GM19397 (cell line): ENCODE data around the gene TENT5C.

Source experiments
- ATAC-seq: cut with Tn5 transposase; IDR thresholded peaks from one replicate; pipeline ENCODE4 v1.9.1; 2021; ENCODE audit warnings: mild to moderate bottlenecking, moderate library complexity; ENCODE audit not compliant: unreplicated experiment

The TENT5C gene

DNA sequence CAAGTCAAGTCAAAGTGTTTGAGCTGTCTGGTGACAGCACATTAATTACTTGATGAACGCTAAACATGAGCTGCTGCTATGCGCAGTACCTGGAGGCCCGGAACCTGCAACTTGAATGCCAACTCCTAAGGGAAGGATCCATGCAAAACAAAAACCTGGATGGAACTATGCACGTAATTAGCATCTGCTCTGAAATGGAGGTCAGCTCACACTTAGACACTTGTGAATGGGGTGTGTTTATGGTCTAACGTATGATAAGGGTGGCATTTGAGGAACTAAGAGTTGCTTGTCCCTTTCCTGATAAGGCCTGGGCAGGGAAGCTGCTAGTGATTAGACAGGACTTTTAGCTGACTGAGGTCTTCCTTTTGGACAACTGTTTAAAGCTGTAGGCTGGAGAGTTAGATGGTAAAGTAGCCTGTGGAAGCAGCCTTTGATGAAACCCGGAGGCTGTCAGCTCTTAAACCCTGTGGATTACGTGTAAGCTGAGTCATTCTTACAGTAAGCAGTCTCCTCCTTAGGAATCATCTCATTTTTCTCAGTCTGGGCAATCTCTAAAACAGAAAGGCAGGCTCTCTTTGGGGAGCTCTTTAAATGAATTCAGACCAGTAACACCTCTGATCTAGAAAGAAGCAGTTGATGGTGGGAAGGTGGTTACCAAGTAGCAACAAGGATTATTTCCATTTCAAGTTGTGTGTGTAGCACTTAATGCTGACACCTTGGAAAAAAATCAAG is 6.8 kb downstream of the TENT5C start:
- no peak for ATAC-seq

DNA sequence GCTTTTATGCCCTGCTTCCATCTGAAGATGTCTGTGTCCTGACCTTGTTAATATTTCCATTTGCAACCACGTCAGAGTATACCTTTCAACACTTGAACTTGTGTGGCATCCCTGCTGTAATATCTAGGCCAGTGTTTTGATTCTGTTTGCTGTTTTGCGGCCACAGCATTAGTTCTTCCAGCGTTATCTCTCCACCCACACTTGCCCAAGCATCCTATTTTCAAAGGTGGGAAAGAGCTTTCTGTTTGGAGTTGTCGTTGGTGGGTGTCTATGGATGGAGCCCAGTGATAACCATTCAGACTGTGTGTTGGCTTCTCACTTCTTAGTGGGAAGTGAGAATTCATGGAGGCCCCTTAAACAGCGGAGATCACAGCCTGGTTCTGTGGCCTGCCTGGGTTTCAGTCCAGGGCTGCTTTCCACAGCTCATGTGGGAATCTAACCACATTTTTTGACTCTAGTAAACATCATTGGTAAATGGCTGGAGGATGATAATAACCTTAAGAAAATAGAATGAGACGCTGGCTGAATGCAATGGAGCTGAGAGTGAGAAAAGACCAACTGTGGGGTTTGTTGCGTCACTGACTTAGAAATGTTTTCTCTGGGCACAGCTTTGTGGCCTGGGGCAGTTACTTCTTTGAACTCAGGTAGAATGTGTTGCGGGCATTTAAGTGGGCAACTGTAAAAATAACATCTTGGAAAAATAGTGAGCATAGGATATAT is 7.6 kb downstream of the TENT5C start:
- ATAC-seq: no peak

DNA sequence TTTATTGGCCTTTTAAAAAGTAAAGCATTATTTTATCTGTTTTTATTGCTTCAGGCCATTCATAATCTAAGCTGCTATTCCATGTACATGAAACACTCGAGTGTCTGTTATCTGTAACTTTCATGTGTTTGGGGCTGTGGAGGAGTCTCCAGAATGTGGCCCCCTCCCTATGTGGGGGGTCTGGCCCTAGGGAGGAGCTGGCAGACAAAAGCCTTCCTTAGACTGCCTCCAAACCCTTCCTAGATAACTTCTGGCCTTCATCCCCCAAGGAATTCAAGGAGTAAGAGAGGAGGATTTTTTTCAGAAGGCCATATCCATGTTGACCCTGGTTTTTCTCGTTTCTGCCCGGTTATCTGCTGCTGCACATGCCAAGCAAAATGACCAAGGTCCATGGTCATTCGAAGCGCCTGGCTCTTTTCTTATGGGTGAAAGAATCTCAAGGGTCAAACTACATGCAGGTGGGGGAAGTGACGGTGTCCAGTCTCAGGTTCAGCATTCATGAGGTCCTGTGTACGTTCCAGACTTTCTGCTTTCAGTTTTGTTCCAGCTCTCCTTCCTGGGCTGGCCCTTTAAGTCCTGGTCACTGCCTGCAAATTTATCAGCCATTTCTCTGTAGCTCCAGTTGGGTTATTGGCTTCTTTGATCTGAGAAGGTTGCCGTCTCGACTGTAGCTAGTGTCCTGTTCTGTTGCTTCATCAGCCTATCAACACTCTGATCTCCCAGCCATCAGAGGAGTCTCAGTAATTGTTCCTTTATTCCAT is 8.3 kb downstream of the TENT5C start:
- no peak for ATAC-seq

GRCh38 chr1:117615474-117615873 is 9.6 kb downstream of the TENT5C start:
- no peak for ATAC-seq

DNA sequence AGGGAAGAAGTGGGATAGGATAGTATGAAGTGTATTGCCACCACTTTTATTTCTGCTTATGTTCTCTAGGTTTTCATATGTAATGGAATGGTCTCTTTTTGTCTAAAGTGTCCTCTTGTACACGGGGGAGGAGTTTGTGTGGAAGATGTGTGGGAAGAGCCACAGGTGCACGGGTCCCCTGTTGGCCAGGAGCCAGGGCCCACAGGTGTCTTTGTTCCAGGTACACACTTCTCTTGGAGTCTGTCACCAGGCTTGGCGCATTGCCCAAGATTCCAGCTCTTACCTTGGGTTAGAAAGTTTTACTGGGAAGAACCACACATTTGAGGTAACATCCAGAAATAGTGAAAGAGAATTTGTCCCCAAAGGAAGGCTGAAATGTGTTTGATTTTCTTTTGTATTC is 10.5 kb downstream of the TENT5C start:
- ATAC-seq: no peak

GRCh38 chr1:117616967-117617366 is 11.1 kb downstream of the TENT5C start:
- ATAC-seq: no peak

- ATAC-seq: no peak
These were observed 12.7 kb downstream of the TENT5C start for GRCh38 chr1:117618450-117619122.

GRCh38 chr1:117620440-117620839 is 14.6 kb downstream of the TENT5C start:
- no peak for ATAC-seq

DNA sequence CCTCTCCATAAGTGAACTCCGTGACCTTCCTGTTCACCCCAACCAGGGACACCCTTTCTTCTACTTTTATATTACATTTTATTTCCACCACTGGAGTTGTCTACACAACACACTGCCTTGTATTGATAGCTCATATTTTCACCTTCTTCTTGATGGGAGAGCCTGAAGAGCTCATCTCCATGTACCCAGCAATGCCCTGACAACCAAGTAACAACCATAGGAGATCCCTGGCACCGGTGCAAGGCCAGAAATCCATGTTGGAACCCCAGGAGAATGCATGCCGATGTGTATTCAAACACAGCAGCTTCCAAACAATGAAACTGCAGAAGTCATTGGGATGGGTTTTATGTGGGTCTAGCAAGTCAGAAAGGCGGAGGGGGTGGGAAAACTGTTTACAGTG is 15.5 kb downstream of the TENT5C start:
- ATAC-seq: no peak

DNA sequence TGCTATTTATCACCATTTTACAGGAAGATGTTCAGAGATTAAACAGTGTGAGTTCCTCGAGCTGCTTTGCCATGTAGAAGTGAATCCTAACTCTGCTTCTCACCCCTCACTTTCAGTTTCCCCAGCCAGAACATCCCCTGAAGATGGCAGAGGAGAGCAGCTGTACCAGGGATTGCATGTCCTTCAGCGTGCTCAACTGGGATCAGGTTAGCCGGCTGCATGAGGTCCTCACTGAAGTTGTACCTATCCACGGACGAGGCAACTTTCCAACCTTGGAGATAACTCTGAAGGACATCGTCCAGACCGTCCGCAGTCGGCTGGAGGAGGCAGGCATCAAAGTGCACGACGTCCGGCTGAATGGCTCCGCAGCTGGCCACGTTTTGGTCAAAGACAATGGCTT is 16.9 kb downstream of the TENT5C start:
- ATAC-seq: no peak

GRCh38 chr1:117623141-117623540 is 17.3 kb downstream of the TENT5C start:
- ATAC-seq: no peak

DNA sequence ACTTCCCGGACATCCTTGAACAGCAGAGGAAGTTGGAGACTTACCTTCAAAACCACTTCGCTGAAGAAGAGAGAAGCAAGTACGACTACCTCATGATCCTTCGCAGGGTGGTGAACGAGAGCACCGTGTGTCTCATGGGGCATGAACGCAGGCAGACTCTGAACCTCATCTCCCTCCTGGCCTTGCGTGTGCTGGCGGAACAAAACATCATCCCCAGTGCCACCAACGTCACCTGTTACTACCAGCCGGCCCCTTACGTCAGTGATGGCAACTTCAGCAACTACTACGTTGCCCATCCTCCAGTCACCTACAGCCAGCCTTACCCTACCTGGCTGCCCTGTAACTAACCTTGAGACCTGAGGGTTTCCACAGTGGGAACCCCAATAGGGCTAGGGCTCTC is 17.9 kb downstream of the TENT5C start:
- no peak for ATAC-seq

GRCh38 chr1:117627546-117628130 is 21.8 kb downstream of the TENT5C start:
- no peak for ATAC-seq

- ATAC-seq: no peak
These were observed 22.5 kb downstream of the TENT5C start for GRCh38 chr1:117628343-117628742.

GRCh38 chr1:117629625-117630422 is 24.0 kb downstream of the TENT5C start:
- no peak for ATAC-seq

DNA sequence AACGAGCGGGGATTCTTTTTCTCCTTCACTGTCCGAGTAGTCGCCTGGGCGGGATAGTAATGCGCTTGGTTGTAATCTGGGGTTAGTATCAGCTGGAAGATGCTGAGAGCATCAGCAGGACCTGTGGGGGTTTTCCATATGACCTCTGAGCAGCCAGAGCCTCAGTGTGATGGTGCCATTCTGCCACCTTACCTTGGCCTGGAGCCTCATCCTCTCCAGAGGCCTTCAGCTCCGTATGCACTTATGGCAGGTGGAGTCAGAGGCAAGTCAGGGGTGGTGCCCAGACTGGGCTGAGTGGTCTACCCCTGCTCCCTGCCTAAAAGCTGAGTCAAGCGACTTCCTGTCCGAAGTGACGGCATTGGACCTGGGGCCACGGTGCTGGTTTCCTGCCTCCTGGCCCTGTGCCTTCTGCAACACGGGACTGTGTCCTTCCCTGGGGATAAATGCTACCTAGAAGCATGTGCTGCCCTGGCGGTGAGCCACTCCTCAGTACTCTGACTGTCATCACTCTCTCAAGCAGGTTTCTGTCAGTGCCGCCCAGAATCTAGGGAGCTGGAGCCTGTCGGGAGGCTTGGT is 24.7 kb downstream of the TENT5C start:
- ATAC-seq: no peak

DNA sequence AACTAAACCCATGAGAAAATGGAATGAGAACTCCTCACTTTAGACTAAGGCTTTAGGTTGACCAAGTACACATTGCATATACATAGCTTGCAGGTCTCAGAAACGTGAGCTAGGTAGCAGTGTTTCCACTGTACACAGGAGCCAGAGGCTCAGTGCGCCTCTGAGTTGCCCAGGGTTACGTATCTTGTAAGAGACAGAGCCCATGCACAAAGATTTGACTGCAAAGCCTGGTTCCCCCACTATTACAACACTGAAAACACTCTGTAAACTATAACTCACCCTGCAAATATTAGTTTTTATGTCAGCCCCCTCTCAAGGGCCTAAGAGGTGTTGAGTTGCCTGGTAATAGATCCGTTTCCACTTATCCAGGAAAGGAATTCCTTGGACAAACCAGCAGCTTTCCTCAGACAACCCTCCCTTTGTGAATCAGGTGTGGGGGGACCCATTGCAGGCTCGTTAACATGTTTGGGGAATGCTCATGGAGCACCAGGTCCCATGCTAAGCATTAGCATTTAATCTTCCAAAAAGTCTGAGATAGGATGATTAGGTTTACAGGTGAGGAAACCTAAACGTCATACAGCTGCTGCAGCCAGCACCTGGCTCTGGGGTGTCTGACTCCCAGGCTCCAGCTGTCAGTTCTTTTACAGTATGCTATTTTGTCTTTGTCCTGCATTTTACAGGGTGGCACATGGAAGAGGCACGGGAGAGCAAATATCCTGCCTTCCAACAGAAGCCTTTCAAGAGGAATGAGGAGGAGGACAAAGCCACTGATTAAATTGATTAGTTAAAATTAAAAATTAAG is 25.7 kb downstream of the TENT5C start:
- ATAC-seq: no peak

DNA sequence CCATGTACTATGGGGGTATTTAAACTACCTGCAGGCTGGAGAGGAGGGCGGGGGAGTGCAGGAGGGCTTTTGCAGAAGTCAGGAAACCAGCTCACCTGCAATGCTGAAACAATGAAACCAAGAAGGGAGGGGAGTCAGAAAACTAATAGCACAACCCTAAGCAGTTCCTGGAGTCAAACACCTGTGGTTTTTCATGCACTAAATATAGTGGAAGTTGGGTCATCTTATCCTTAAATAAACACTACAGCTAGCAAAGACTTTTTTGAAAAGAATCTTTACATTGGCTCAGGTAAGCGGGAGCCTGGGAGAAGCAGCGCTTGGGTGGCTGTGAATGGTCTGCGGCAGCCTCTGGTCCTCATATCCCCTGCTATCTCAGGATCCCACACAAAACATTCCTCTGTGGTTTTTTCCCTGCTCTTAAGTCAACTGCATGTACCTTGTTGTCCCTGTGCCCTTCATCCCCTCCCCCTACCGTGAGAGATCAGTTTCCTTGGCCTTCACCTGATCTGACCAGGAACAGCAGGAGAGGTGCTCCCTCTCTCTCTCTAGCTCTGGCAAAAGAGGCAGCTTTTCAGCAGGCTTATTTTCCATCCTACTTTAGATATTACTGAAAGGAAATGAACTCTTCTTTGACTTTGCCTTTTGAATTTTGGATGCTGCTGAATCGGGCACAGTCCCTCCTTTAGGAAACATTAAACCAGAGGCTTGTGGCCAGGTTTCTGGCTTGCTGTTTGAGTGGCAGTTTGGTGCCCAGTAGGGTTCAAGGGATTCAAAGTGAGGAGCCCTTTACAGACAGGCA is 26.6 kb downstream of the TENT5C start:
- ATAC-seq: no peak
